ENCODE measurements around the gene ZMYM2. TPM values are rescaled to one million over a fixed set of nuclear protein-coding genes. Genes with fewer than 3 reads are reported as not detected.

ZMYM2 gene
- total RNA-seq, 6 donors from 2014 or later, result 36.8 to 101 (median 59.4) TPM

- WGBS, 2 donors, result 92 to 98% methylated on average over 3 of the region's 3 CpGs
- TF ChIP-seq POLR2AphosphoS5 (IDR thresholded peaks at IDR 0.05) (no peak), POLR2A (IDR thresholded peaks at IDR 0.05) (no peak), CTCF (IDR thresholded peaks at IDR 0.05) (no peak), EP300 (IDR thresholded peaks at IDR 0.05) (no peak)
- Histone ChIP-seq H3K4me1 (peaks cover 0 to 6% (median 0%) of the 10 kb centered on the region in 4 donors), H3K4me3 (no peak overlapping the region), H3K36me3 (peaks cover 16 to 76% (median 33%) of the 10 kb centered on the region in 4 donors), H3K27me3 (no peaks in the 10 kb centered on the region), H3K9me3 (no peaks in the 10 kb centered on the region), H3K27ac (no peak overlapping the region)
- DNase-seq (no peak), ATAC-seq (ENCODE audit: low FRiP score in 2 of 2) (no peak)
Observed at GRCh38 chr13:20069956-20070355, 111.4 kb downstream of the ZMYM2 start.

DNA sequence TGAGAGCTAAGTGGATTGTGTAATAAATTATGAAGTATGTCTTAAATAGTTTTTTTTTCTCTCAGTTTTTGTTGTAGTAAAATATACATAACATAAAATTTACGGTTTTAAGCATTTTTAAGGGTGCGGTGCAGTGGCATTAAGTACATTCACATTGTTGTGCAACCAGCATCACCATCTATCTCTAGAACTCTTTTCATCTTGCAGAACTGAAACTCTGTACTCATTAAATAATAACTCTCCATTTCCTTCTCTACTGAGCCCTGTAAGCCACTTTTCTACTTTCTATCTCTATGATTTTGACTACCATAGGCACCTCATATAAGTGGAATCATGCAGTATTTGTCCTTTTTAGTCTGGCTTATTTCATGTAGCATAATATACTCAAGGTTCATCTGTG, 115.2 kb downstream of the ZMYM2 start:
- peaks cover under 1 to 49% (median 14%) of the 10 kb centered on the region in 4 donors for H3K36me3 ChIP-seq
- peak in 1 of 2 donors; percentile 64 for ATAC-seq (ENCODE audit: low FRiP score in 2 of 2)
- 70 to 72% methylated on average over 2 of the region's 2 CpGs for WGBS, 2 donors

GRCh38 chr13:20074966-20075365, 116.4 kb downstream of the ZMYM2 start:
- DNase-seq (no peak), ATAC-seq (ENCODE audit: low FRiP score in 2 of 2) (no peak)
- Histone ChIP-seq H3K4me3 (no peak overlapping the region), H3K27me3 (no peaks in the 10 kb centered on the region), H3K9me3 (no peaks in the 10 kb centered on the region), H3K27ac (no peak overlapping the region), H3K4me1 (peaks cover 0 to 6% (median 0%) of the 10 kb centered on the region in 4 donors), H3K36me3 (peaks cover 0 to 38% (median 12%) of the 10 kb centered on the region in 4 donors)
- TF ChIP-seq POLR2AphosphoS5 (IDR thresholded peaks at IDR 0.05), result no peak
- TF ChIP-seq EP300 (IDR thresholded peaks at IDR 0.05), result no peak
- no peak for TF ChIP-seq CTCF (IDR thresholded peaks at IDR 0.05)
- no peak for TF ChIP-seq POLR2A (IDR thresholded peaks at IDR 0.05)
- WGBS, 2 donors, result 51 to 77% methylated on average over 1 of the region's 1 CpG

More for the DNA sequence above, 115.2 kb downstream of the ZMYM2 start:
- TF ChIP-seq CTCF (IDR thresholded peaks at IDR 0.05) (no peak), POLR2AphosphoS5 (IDR thresholded peaks at IDR 0.05) (no peak), POLR2A (IDR thresholded peaks at IDR 0.05) (no peak), EP300 (IDR thresholded peaks at IDR 0.05) (no peak)
- Histone ChIP-seq H3K4me3 (no peak overlapping the region), H3K4me1 (peaks cover 0 to 6% (median 0%) of the 10 kb centered on the region in 4 donors), H3K9me3 (no peaks in the 10 kb centered on the region), H3K27me3 (no peaks in the 10 kb centered on the region), H3K27ac (no peak overlapping the region)
- DNase-seq, result no peak

DNA sequence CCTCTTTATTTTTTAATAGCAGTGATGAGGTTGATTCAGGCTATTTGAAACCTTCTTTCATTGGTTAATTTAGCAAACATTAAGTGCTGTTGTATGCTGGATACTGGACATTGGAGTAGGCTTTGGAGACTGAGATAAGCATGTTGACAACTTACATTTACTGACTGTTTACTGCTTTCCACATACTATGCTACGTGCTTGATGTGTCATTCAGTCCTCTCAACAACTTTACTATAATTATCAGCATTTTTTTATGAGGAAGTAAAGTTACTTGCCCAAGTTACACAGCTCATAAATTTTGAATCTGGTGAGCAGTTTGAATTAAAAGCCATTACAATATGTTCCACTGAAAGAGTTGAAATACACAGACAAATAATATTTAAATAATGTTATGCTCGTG, 118.6 kb downstream of the ZMYM2 start:
- H3K27me3 ChIP-seq, result no peaks in the 10 kb centered on the region
- no peak overlapping the region for H3K4me3 ChIP-seq
- peaks cover 0 to 28% (median 6%) of the 10 kb centered on the region in 4 donors for H3K36me3 ChIP-seq
- H3K27ac ChIP-seq, result no peak overlapping the region
- DNase-seq (no peak), ATAC-seq (ENCODE audit: low FRiP score in 2 of 2) (no peak)
- no peaks in the 10 kb centered on the region for H3K9me3 ChIP-seq
- peaks cover 0 to 6% (median 0%) of the 10 kb centered on the region in 4 donors for H3K4me1 ChIP-seq
- WGBS, 2 donors, result 77 to 87% methylated on average over 2 of the region's 2 CpGs
- TF ChIP-seq EP300 (IDR thresholded peaks at IDR 0.05) (no peak), POLR2AphosphoS5 (IDR thresholded peaks at IDR 0.05) (no peak), POLR2A (IDR thresholded peaks at IDR 0.05) (no peak), CTCF (IDR thresholded peaks at IDR 0.05) (no peak)

Measured in upper lobe of left lung (tissue), 6 donors.